Esophagus squamous epithelium (tissue), 5 donors: Measurements from ENCODE around the gene SCO1. TPM values are rescaled to one million over a fixed set of nuclear protein-coding genes. Genes with fewer than 3 reads are reported as not detected.
A peak's percentile ranks its signal among the peaks of the same experiment; 100 is the strongest.

Experiments used
- DNase-seq: peaks from one replicate; lab custom pipeline; 2025; lab: John Stamatoyannopoulos, UW
- H3K27ac ChIP-seq, 4 donors: fragments of 200-600 bp; sonication (generic); one replicate each; pipeline ENCODE4 v1.5.1; 2016 to 2019; ENCODE audit warnings: mild to moderate bottlenecking in 1 of 4
- H3K27me3 ChIP-seq, 4 donors: fragments of 200-600 bp; sonication (generic); 1 replicate in 3 of 4; 2 replicates in 1 of 4; pipeline versions ENCODE4 v1.5.1 to v1.6.0; 2017 to 2021; ENCODE audit warnings: antibody characterized with exemption in 1 of 4
- H3K36me3 ChIP-seq, 3 donors: fragments of 200-600 bp; sonication (generic); one replicate each; pipeline ENCODE4 v1.5.1; 2016 to 2019
- H3K4me1 ChIP-seq, 3 donors: fragments of 200-600 bp; sonication (generic); one replicate each; pipeline ENCODE4 v1.5.1; 2017 to 2019
- H3K4me3 ChIP-seq, 4 donors: fragments of 200-600 bp; sonication (generic); 1 replicate in 3 of 4; 2 replicates in 1 of 4; pipeline ENCODE4 v1.5.1; 2016 to 2019; ENCODE audit warnings: mild to moderate bottlenecking in 2 of 4, moderate library complexity in 1 of 4
- H3K9me3 ChIP-seq, 3 donors: fragments of 200-600 bp; sonication (generic); one replicate each; pipeline ENCODE4 v1.5.1; 2016 to 2019
- CTCF ChIP-seq, 6 experiments: fragments of 450-650 bp in 4 of 6; fragments of 200-600 bp in 2 of 6; sonication (generic) in 2 of 6; IDR thresholded peaks; one replicate each; pipeline ENCODE4 v1.5.1; 2016 to 2019; ENCODE audit warnings: antibody characterized with exemption in 6 of 6, mild to moderate bottlenecking in 4 of 6, moderate library complexity in 4 of 6
- POLR2A ChIP-seq, 4 donors: fragments of 450-650 bp; IDR thresholded peaks; one replicate each; pipeline ENCODE4 v1.6.1; 2017; ENCODE audit warnings: antibody characterized with exemption in 4 of 4, mild to moderate bottlenecking in 4 of 4, moderate library complexity in 3 of 4
- WGBS, 2 donors: methylation state at CpG; one replicate each; pipeline ENCODE4 v1.1.5; 2018; 5-methylcytosine and 5-hydroxymethylcytosine counted together
- intact Hi-C: fragments of 100-400 bp; cut with DNase I; formaldehyde crosslinking; loops from one replicate; pipeline ENCODE4 v1.15.0; 2022
- total RNA-seq, 4 donors: library from RNA; depleted of rRNA; stranded (reverse); fragments of >200 nt; gene quantifications; one replicate each; pipeline ENCODE4 v1.1.0, GENCODE V29; 2016
- donor health status: DM: yes; HTN: yes; CAD: no.

SCO1 gene
- total RNA-seq = 10 to 100 TPM; 15.4 to 25.6 (median 20.3) TPM

GRCh38 chr17:10697092-10698081 lies at the start of gene SCO1, which contains the start of gene ADPRM:
Gene SCO1, minus strand, starts transcription at chr17:10697533. Its CDS starts 26 bp downstream, at chr17:10697507.
Gene ADPRM, plus strand, starts transcription at chr17:10697594. Its CDS starts 7,333 bp downstream, at chr17:10704927.
- Histone ChIP-seq H3K36me3 (peaks cover 0 to 29% (median 4%) of the 10 kb centered on the region in 3 donors), H3K4me1 (peaks cover 0 to 46% (median 19%) of the 10 kb centered on the region in 3 donors), H3K9me3 (no peaks in the 10 kb centered on the region), H3K27ac (peak within 1 kb of the TSS; percentile 94 to 98 (median 96)), H3K4me3 (peak within 1 kb of the TSS; percentile 83 to 97 (median 93)), H3K27me3 (no peaks in the 10 kb centered on the region)
- DNase-seq = peak; percentile 69
- TF ChIP-seq CTCF (IDR thresholded peaks at IDR 0.05) (peak in 4 of 6 experiments; percentile 29 to 60 (median 32)), POLR2A (IDR thresholded peaks at IDR 0.05) (peak in 3 of 4 donors; percentile 73 to 96 (median 89))
- 0 to 2% methylated on average over 9 to 11 of the region's 84 CpGs for WGBS, 2 donors
- intact Hi-C loops = no loop called here

GRCh38 chr17:10745231-10745630 lies 47.9 kb upstream of the SCO1 start:
- H3K4me3 ChIP-seq = no peak overlapping the region
- TF ChIP-seq CTCF (IDR thresholded peaks at IDR 0.05) (no peak), POLR2A (IDR thresholded peaks at IDR 0.05) (no peak)
- no peaks in the 10 kb centered on the region for H3K36me3 ChIP-seq
- no peaks in the 10 kb centered on the region for H3K9me3 ChIP-seq
- WGBS, 2 donors = 35 to 48% methylated on average over 6 of the region's 6 CpGs
- H3K27me3 ChIP-seq = no peaks in the 10 kb centered on the region
- H3K27ac ChIP-seq = peak overlapping the region in 3 of 4 donors; percentile 10 to 50 (median 36)
- DNase-seq = no peak
- intact Hi-C loops = no loop called here
- H3K4me1 ChIP-seq = peaks cover 0 to 37% (median 7%) of the 10 kb centered on the region in 3 donors

- peak overlapping the region in 3 of 4 donors; percentile 10 to 50 (median 36) for H3K27ac ChIP-seq
- WGBS, 2 donors = 50 to 65% methylated on average over 7 of the region's 7 CpGs
- intact Hi-C loops = no loop called here
- no peaks in the 10 kb centered on the region for H3K36me3 ChIP-seq
- H3K9me3 ChIP-seq = no peaks in the 10 kb centered on the region
- peaks cover 0 to 37% (median 7%) of the 10 kb centered on the region in 3 donors for H3K4me1 ChIP-seq
- no peaks in the 10 kb centered on the region for H3K27me3 ChIP-seq
- no peak overlapping the region for H3K4me3 ChIP-seq
- TF ChIP-seq CTCF (IDR thresholded peaks at IDR 0.05) (no peak), POLR2A (IDR thresholded peaks at IDR 0.05) (no peak)
- DNase-seq = no peak
These were observed 47.2 kb upstream of the SCO1 start for GRCh38 chr17:10744501-10745000.

GRCh38 chr17:10743316-10744009 lies 46.1 kb upstream of the SCO1 start:
- WGBS, 2 donors = 38 to 43% methylated on average over 8 of the region's 8 CpGs
- intact Hi-C loops = no loop called here

More at GRCh38 chr17:10743316-10744009, 46.1 kb upstream of the SCO1 start:
- Histone ChIP-seq H3K4me1 (peaks cover 0 to 33% (median 6%) of the 10 kb centered on the region in 3 donors), H3K4me3 (no peak overlapping the region), H3K27me3 (no peaks in the 10 kb centered on the region), H3K27ac (peak overlapping the region in 3 of 4 donors; percentile 36 to 69 (median 57)), H3K36me3 (no peaks in the 10 kb centered on the region), H3K9me3 (no peaks in the 10 kb centered on the region)
- TF ChIP-seq POLR2A (IDR thresholded peaks at IDR 0.05) = no peak
- no peak for TF ChIP-seq CTCF (IDR thresholded peaks at IDR 0.05)
- no peak for DNase-seq
